ENCODE results near the gene NKX6-2. TPM values are rescaled to one million over a fixed set of nuclear protein-coding genes. Genes with fewer than 3 reads are reported as not detected.

NKX6-2 gene
- total RNA-seq, 4 donors from 2014 or later, result 0.14 TPM; not detected in 3

- Histone ChIP-seq H3K27ac (no peak overlapping the region), H3K36me3 (no peaks in the 10 kb centered on the region), H3K4me1 (no peaks in the 10 kb centered on the region), H3K4me3 (no peak overlapping the region), H3K27me3 (no peaks in the 10 kb centered on the region), H3K9me3 (no peaks in the 10 kb centered on the region)
- intact Hi-C loops (cut with DNase I; ENCODE audit: low total_unique reads), result no loop called here
- DNase-seq, result no peak
- TF ChIP-seq, protein P1, sequence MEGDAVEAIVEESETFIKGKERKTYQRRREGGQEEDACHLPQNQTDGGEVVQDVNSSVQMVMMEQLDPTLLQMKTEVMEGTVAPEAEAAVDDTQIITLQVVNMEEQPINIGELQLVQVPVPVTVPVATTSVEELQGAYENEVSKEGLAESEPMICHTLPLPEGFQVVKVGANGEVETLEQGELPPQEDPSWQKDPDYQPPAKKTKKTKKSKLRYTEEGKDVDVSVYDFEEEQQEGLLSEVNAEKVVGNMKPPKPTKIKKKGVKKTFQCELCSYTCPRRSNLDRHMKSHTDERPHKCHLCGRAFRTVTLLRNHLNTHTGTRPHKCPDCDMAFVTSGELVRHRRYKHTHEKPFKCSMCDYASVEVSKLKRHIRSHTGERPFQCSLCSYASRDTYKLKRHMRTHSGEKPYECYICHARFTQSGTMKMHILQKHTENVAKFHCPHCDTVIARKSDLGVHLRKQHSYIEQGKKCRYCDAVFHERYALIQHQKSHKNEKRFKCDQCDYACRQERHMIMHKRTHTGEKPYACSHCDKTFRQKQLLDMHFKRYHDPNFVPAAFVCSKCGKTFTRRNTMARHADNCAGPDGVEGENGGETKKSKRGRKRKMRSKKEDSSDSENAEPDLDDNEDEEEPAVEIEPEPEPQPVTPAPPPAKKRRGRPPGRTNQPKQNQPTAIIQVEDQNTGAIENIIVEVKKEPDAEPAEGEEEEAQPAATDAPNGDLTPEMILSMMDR (IDR thresholded peaks at IDR 0.05), result no peak
- no peak for TF ChIP-seq POLR2A (IDR thresholded peaks at IDR 0.05)
Measured at GRCh38 chr10:132770061-132771021, 15.6 kb downstream of the NKX6-2 start.

- DNase-seq, result no peak
- TF ChIP-seq POLR2A (IDR thresholded peaks at IDR 0.05), result no peak
- TF ChIP-seq, protein P1 (IDR thresholded peaks at IDR 0.05), result no peak
- H3K4me1 ChIP-seq, result no peaks in the 10 kb centered on the region
- H3K4me3 ChIP-seq, result no peak overlapping the region
- no peaks in the 10 kb centered on the region for H3K9me3 ChIP-seq
- no peak overlapping the region for H3K27ac ChIP-seq
- H3K36me3 ChIP-seq, result no peaks in the 10 kb centered on the region
- intact Hi-C loops (cut with DNase I; ENCODE audit: low total_unique reads), result no loop called here
- no peaks in the 10 kb centered on the region for H3K27me3 ChIP-seq
Measured at GRCh38 chr10:132768346-132769248, 17.4 kb downstream of the NKX6-2 start.

GRCh38 chr10:132766291-132766690 is 19.7 kb downstream of the NKX6-2 start:
- Histone ChIP-seq H3K4me3 (no peak overlapping the region), H3K36me3 (no peaks in the 10 kb centered on the region), H3K27ac (no peak overlapping the region), H3K4me1 (no peaks in the 10 kb centered on the region), H3K27me3 (no peaks in the 10 kb centered on the region), H3K9me3 (no peaks in the 10 kb centered on the region)
- no peak for TF ChIP-seq POLR2A (IDR thresholded peaks at IDR 0.05)
- TF ChIP-seq, protein P1 (IDR thresholded peaks at IDR 0.05), result no peak
- no peak for DNase-seq
- intact Hi-C loops (cut with DNase I; ENCODE audit: low total_unique reads), result no loop called here

DNA sequence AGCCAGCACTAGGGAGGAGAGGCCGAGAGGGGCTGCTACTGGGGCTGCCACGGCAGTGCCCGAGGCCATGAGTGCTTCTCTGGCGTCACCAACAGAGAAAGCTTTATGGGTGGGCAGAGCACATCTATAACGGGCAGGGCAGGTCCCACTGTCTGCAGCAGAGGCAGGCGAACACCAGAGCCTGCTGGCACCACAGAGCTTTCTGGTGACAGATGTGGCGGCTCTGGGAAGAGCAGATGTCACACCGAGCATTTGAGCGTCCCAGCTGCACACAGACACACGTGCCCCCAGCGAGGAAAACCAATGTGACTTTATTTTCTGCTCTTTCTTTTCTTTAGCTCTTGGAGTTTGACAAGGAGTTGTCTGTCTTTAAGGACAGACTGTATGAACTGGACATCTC is 20.5 kb downstream of the NKX6-2 start:
- no peaks in the 10 kb centered on the region for H3K36me3 ChIP-seq
- H3K4me3 ChIP-seq, result no peak overlapping the region
- no peaks in the 10 kb centered on the region for H3K4me1 ChIP-seq
- intact Hi-C loops (cut with DNase I; ENCODE audit: low total_unique reads), result no loop called here
- DNase-seq, result no peak
- H3K9me3 ChIP-seq, result no peaks in the 10 kb centered on the region
- no peaks in the 10 kb centered on the region for H3K27me3 ChIP-seq
- TF ChIP-seq, protein P1 (IDR thresholded peaks at IDR 0.05), result no peak
- no peak for TF ChIP-seq POLR2A (IDR thresholded peaks at IDR 0.05)
- H3K27ac ChIP-seq, result no peak overlapping the region

Measured in uterus (tissue), 4 donors.